Neural crest cell (in vitro differentiated cells): ENCODE measurements around the gene PPAN. TPM values are rescaled to one million over a fixed set of nuclear protein-coding genes. Genes with fewer than 3 reads are reported as not detected.
A peak's percentile ranks its signal among the peaks of the same experiment; 100 is the strongest.

Experiments
- DNase-seq: peaks from one replicate; pipeline ENCODE4 v3.0.0; 2021; ENCODE audit warnings: low read depth, mixed read lengths, low spot score
- H3K27ac Mint-ChIP-seq: one replicate; pipeline ENCODE4 v1.8.0; 2021; ENCODE audit warnings: mild to moderate bottlenecking, mixed read lengths; ENCODE audit not compliant: unreplicated experiment
- H3K27me3 Mint-ChIP-seq: 2 replicates; pipeline ENCODE4 v1.8.0; 2021; ENCODE audit warnings: low read depth, mild to moderate bottlenecking, mixed read lengths
- H3K36me3 Mint-ChIP-seq: 2 replicates; pipeline ENCODE4 v1.8.0; 2021; ENCODE audit warnings: low read depth, mild to moderate bottlenecking, mixed read lengths
- H3K4me1 Mint-ChIP-seq: 2 replicates; pipeline ENCODE4 v1.8.0; 2021; ENCODE audit warnings: mixed read lengths
- H3K4me3 Mint-ChIP-seq: one replicate; pipeline ENCODE4 v1.8.0; 2021; ENCODE audit warnings: mild to moderate bottlenecking, mixed read lengths
- H3K9me3 Mint-ChIP-seq: 2 replicates; pipeline ENCODE4 v1.8.0; 2021; ENCODE audit warnings: mixed read lengths
- CTCF ChIP-seq: fragments of 200-600 bp; sonication (generic); conservative IDR thresholded peaks from 2 replicates; pipeline ENCODE4 v1.5.0; 2021; ENCODE audit warnings: antibody characterized with exemption, mild to moderate bottlenecking
- total RNA-seq: library from RNA; stranded (reverse); gene quantifications from 2 replicates; pipeline ENCODE4 v1.2.1, GENCODE V29; 2021

The PPAN gene
- total RNA-seq, 1 donor from 2014 or later: 77.8 TPM

- Mint-ChIP-seq H3K27me3 (peaks cover 49% of the 10 kb centered on the region), H3K27ac (no peak overlapping the region), H3K4me3 (no peak overlapping the region), H3K9me3 (no peaks in the 10 kb centered on the region), H3K36me3 (no peaks in the 10 kb centered on the region), H3K4me1 (no peaks in the 10 kb centered on the region)
- peak; percentile 55 for TF ChIP-seq CTCF
- no peak for DNase-seq
Observed at GRCh38 chr19:10074153-10074552, 32.0 kb upstream of the PPAN start.

- Mint-ChIP-seq H3K27ac (no peak overlapping the region), H3K27me3 (peaks cover 56% of the 10 kb centered on the region), H3K4me3 (no peak overlapping the region), H3K4me1 (no peaks in the 10 kb centered on the region), H3K9me3 (no peaks in the 10 kb centered on the region), H3K36me3 (no peaks in the 10 kb centered on the region)
- no peak for TF ChIP-seq CTCF
- no peak for DNase-seq
Observed at GRCh38 chr19:10076535-10076934, 29.6 kb upstream of the PPAN start.

- no peak for DNase-seq
Observed at GRCh38 chr19:10078329-10078728, 27.8 kb upstream of the PPAN start.

GRCh38 chr19:10079031-10079453 lies 27.1 kb upstream of the PPAN start:
- TF ChIP-seq CTCF: no peak
- H3K36me3 Mint-ChIP-seq: no peaks in the 10 kb centered on the region
- H3K27me3 Mint-ChIP-seq: peaks cover 70% of the 10 kb centered on the region
- H3K4me3 Mint-ChIP-seq: no peak overlapping the region
- H3K27ac Mint-ChIP-seq: no peak overlapping the region
- H3K4me1 Mint-ChIP-seq: no peaks in the 10 kb centered on the region
- DNase-seq: no peak
- H3K9me3 Mint-ChIP-seq: no peaks in the 10 kb centered on the region

More at GRCh38 chr19:10078329-10078728, 27.8 kb upstream of the PPAN start:
- Mint-ChIP-seq H3K4me1 (no peaks in the 10 kb centered on the region), H3K9me3 (no peaks in the 10 kb centered on the region), H3K27ac (no peak overlapping the region), H3K4me3 (no peak overlapping the region), H3K27me3 (peaks cover 64% of the 10 kb centered on the region), H3K36me3 (no peaks in the 10 kb centered on the region)
- TF ChIP-seq CTCF: no peak

- Mint-ChIP-seq H3K36me3 (no peaks in the 10 kb centered on the region), H3K9me3 (no peaks in the 10 kb centered on the region), H3K27ac (no peak overlapping the region), H3K4me1 (no peaks in the 10 kb centered on the region), H3K4me3 (peak overlapping the region; percentile 3), H3K27me3 (peaks cover 68% of the 10 kb centered on the region)
- no peak for DNase-seq
- TF ChIP-seq CTCF: no peak
Observed at GRCh38 chr19:10083911-10084310, 22.3 kb upstream of the PPAN start.

GRCh38 chr19:10084803-10085202 lies 21.4 kb upstream of the PPAN start:
- no peaks in the 10 kb centered on the region for H3K4me1 Mint-ChIP-seq
- no peak overlapping the region for H3K27ac Mint-ChIP-seq
- DNase-seq: no peak
- no peak for TF ChIP-seq CTCF
- no peaks in the 10 kb centered on the region for H3K9me3 Mint-ChIP-seq
- peak overlapping the region; percentile 84 for H3K4me3 Mint-ChIP-seq
- H3K36me3 Mint-ChIP-seq: no peaks in the 10 kb centered on the region
- H3K27me3 Mint-ChIP-seq: peaks cover 67% of the 10 kb centered on the region
